ENCODE results near the gene ZNF775.
A peak's percentile ranks its signal among the peaks of the same experiment; 100 is the strongest.

The ZNF775 gene

GRCh38 chr7:150378853-150379440 lies at the start of gene ZNF775:
ZNF775 (plus strand) TSS chr7:150379330; CDS start chr7:150388471, 9,141 bp downstream.
- Histone ChIP-seq H3K9me3 (no peaks in the 10 kb centered on the region), H3K27ac (peak within 1 kb of the TSS; percentile 90), H3K4me3 (ENCODE audit: low read depth in 1 of 2, low read length in 1 of 2) (peak within 1 kb of the TSS; percentile 94 to 100), H3K4me1 (ENCODE audit: control insufficient read depth in 1 of 2, insufficient read depth in 1 of 2, low read depth in 1 of 2, low read length in 1 of 2) (peaks cover 34 to 38% of the 10 kb centered on the region in 2 experiments), H3K27me3 (no peaks in the 10 kb centered on the region), H3K36me3 (peaks cover 4% of the 10 kb centered on the region)
- peak; percentile 42 for TF ChIP-seq CTCF (IDR thresholded peaks at IDR 0.05)

GRCh38 chr7:150329331-150330120 lies 49.6 kb upstream of the ZNF775 start:
- Histone ChIP-seq H3K27me3 (no peaks in the 10 kb centered on the region), H3K4me3 (ENCODE audit: low read depth in 1 of 2, low read length in 1 of 2) (no peak overlapping the region), H3K9me3 (no peaks in the 10 kb centered on the region), H3K27ac (no peak overlapping the region), H3K4me1 (ENCODE audit: control insufficient read depth in 1 of 2, insufficient read depth in 1 of 2, low read depth in 1 of 2, low read length in 1 of 2) (peaks cover 30% of the 10 kb centered on the region in 2 experiments), H3K36me3 (peaks cover 59% of the 10 kb centered on the region)
- TF ChIP-seq CTCF (IDR thresholded peaks at IDR 0.05), result no peak

- no peak overlapping the region for H3K4me3 ChIP-seq (ENCODE audit: low read depth in 1 of 2, low read length in 1 of 2)
- no peak overlapping the region for H3K27ac ChIP-seq
- peaks cover 21 to 22% of the 10 kb centered on the region in 2 experiments for H3K4me1 ChIP-seq (ENCODE audit: control insufficient read depth in 1 of 2, insufficient read depth in 1 of 2, low read depth in 1 of 2, low read length in 1 of 2)
- H3K27me3 ChIP-seq, result no peaks in the 10 kb centered on the region
- H3K36me3 ChIP-seq, result peaks cover 60% of the 10 kb centered on the region
- no peak for TF ChIP-seq CTCF (IDR thresholded peaks at IDR 0.05)
- no peaks in the 10 kb centered on the region for H3K9me3 ChIP-seq
Observed at GRCh38 chr7:150330211-150330885, 48.8 kb upstream of the ZNF775 start.

GRCh38 chr7:150332852-150333635 lies 46.1 kb upstream of the ZNF775 start:
- Histone ChIP-seq H3K36me3 (peaks cover 84% of the 10 kb centered on the region), H3K27ac (no peak overlapping the region), H3K4me1 (ENCODE audit: control insufficient read depth in 1 of 2, insufficient read depth in 1 of 2, low read depth in 1 of 2, low read length in 1 of 2) (no peaks in the 10 kb centered on the region), H3K4me3 (ENCODE audit: low read depth in 1 of 2, low read length in 1 of 2) (no peak overlapping the region), H3K9me3 (no peaks in the 10 kb centered on the region), H3K27me3 (no peaks in the 10 kb centered on the region)
- TF ChIP-seq CTCF (IDR thresholded peaks at IDR 0.05), result no peak

GRCh38 chr7:150333659-150334058 lies 45.5 kb upstream of the ZNF775 start:
- Histone ChIP-seq H3K36me3 (peaks cover 84% of the 10 kb centered on the region), H3K27ac (no peak overlapping the region), H3K4me3 (ENCODE audit: low read depth in 1 of 2, low read length in 1 of 2) (no peak overlapping the region), H3K4me1 (ENCODE audit: control insufficient read depth in 1 of 2, insufficient read depth in 1 of 2, low read depth in 1 of 2, low read length in 1 of 2) (no peaks in the 10 kb centered on the region), H3K9me3 (no peaks in the 10 kb centered on the region), H3K27me3 (peaks cover 2% of the 10 kb centered on the region)
- TF ChIP-seq CTCF (IDR thresholded peaks at IDR 0.05), result no peak

Data from neutrophil (primary cell).